Measurements from ENCODE around the gene MMP19.

Gene MMP19

GRCh38 chr12:55845785-55846496 is 3.2 kb upstream of the MMP19 start:
- Histone ChIP-seq H3K4me3 (ENCODE audit: low read depth, low read length) (no peak overlapping the region), H3K27me3 (no peaks in the 10 kb centered on the region), H3K4me1 (peaks cover 5% of the 10 kb centered on the region; the same call in 1 of the 2 replicates), H3K9me3 (no peaks in the 10 kb centered on the region), H3K36me3 (no peaks in the 10 kb centered on the region)
- DNase-seq, result no peak
- no peak for TF ChIP-seq CTCF (IDR thresholded peaks at IDR 0.05; ENCODE audit: low read depth, low read length)

GRCh38 chr12:55845361-55845760 is 2.6 kb upstream of the MMP19 start:
- no peak for DNase-seq
- H3K36me3 ChIP-seq, result no peaks in the 10 kb centered on the region
- H3K27me3 ChIP-seq, result no peaks in the 10 kb centered on the region
- no peaks in the 10 kb centered on the region for H3K9me3 ChIP-seq
- H3K4me1 ChIP-seq, result peaks cover 5% of the 10 kb centered on the region; the same call in 1 of the 2 replicates
- TF ChIP-seq CTCF (IDR thresholded peaks at IDR 0.05; ENCODE audit: low read depth, low read length), result no peak
- H3K4me3 ChIP-seq (ENCODE audit: low read depth, low read length), result no peak overlapping the region

GRCh38 chr12:55844961-55845360 is 2.2 kb upstream of the MMP19 start:
- H3K4me3 ChIP-seq (ENCODE audit: low read depth, low read length), result no peak overlapping the region
- no peak for DNase-seq
- H3K4me1 ChIP-seq, result peaks cover 5% of the 10 kb centered on the region; the same call in 1 of the 2 replicates
- no peak for TF ChIP-seq CTCF (IDR thresholded peaks at IDR 0.05; ENCODE audit: low read depth, low read length)
- H3K27me3 ChIP-seq, result no peaks in the 10 kb centered on the region
- H3K9me3 ChIP-seq, result no peaks in the 10 kb centered on the region
- H3K36me3 ChIP-seq, result no peaks in the 10 kb centered on the region

GRCh38 chr12:55843431-55843830 is 695 bp upstream of the MMP19 start:
- Histone ChIP-seq H3K27me3 (no peaks in the 10 kb centered on the region), H3K4me1 (peaks cover 5% of the 10 kb centered on the region; the same call in 1 of the 2 replicates), H3K36me3 (no peaks in the 10 kb centered on the region), H3K4me3 (ENCODE audit: low read depth, low read length) (no peak overlapping the region), H3K9me3 (no peaks in the 10 kb centered on the region)
- no peak for DNase-seq
- TF ChIP-seq CTCF (IDR thresholded peaks at IDR 0.05; ENCODE audit: low read depth, low read length), result no peak

- Histone ChIP-seq H3K36me3 (no peaks in the 10 kb centered on the region), H3K4me3 (ENCODE audit: low read depth, low read length) (no peak overlapping the region), H3K27me3 (no peaks in the 10 kb centered on the region), H3K9me3 (no peaks in the 10 kb centered on the region), H3K4me1 (no peaks in the 10 kb centered on the region)
- DNase-seq, result no peak
- no peak for TF ChIP-seq CTCF (IDR thresholded peaks at IDR 0.05; ENCODE audit: low read depth, low read length)
These were observed 2.0 kb downstream of the MMP19 start for GRCh38 chr12:55840581-55841351.
